K562 (cell line): Measurements from ENCODE around the gene ISYNA1. TPM values are rescaled to one million over a fixed set of nuclear protein-coding genes. Genes with fewer than 3 reads are reported as not detected.
A peak's percentile ranks its signal among the peaks of the same experiment; 100 is the strongest.

Experiments used
- KDM5B ChIP-seq: fragments of 200-600 bp; sonication (generic); IDR thresholded peaks from 2 replicates; pipeline ENCODE4 v1.6.1; 2012; ENCODE audit warnings: low read depth, mild to moderate bottlenecking, moderate library complexity, low read length, control low read depth, inconsistent platforms; ENCODE audit not compliant: insufficient replicate concordance
- PATZ1 ChIP-seq: fragments of 250-450 bp; sonication (Bioruptor Pico); IDR thresholded peaks from 2 replicates; pipeline ENCODE4 v1.5.0; 2020; ENCODE audit warnings: mild to moderate bottlenecking, borderline replicate concordance
- POLR2B ChIP-seq: fragments of 450-650 bp; IDR thresholded peaks from 2 replicates; pipeline ENCODE4 v1.6.1; 2018; ENCODE audit warnings: low read depth; ENCODE audit not compliant: partially characterized antibody
- RREB1 ChIP-seq: fragments of 250-450 bp; sonication (Bioruptor Pico); IDR thresholded peaks from 2 replicates; pipeline ENCODE4 v1.4.0; 2020
- ZC3H8 ChIP-seq: fragments of 450-650 bp; IDR thresholded peaks from 2 replicates; pipeline ENCODE4 v1.6.1; 2017
- ZNF121 ChIP-seq: sonication (generic); formaldehyde crosslinking; conservative IDR thresholded peaks from 2 replicates; pipeline ENCODE4 v1.8.0; 2022; ENCODE audit warnings: missing genetic modification reagents
- ZNF232 ChIP-seq: sonication (generic); formaldehyde crosslinking; IDR thresholded peaks from 2 replicates; pipeline ENCODE4 v1.8.0; 2022; ENCODE audit warnings: mild to moderate bottlenecking, missing genetic modification reagents
- ZNF253 ChIP-seq: fragments of 250-450 bp; sonication (Bioruptor Pico); conservative IDR thresholded peaks from 2 replicates; pipeline ENCODE4 v1.6.1; 2021; ENCODE audit warnings: mild to moderate bottlenecking
- polyA plus RNA-seq, 8 experiments: library from polyadenylated mRNA; depleted of rRNA in 4 of 8; stranded (reverse) in 5 of 8; unstranded in 3 of 8; fragments of >200 nt; fragmentation: Nextera tagmentation in 2 of 8; fragmentation: Illumina TruSeq in 1 of 8; extraction: Ambion mirVana in 2 of 8; extraction: Trizol in 1 of 8; gene quantifications; 2 replicates each; pipeline versions ENCODE4 v1.2.1 to v1.2.3, GENCODE V29; 2011 to 2014; ENCODE audit warnings: inconsistent platforms in 1 of 8, missing spikeins in 1 of 8
- total RNA-seq, 7 experiments: library from RNA; depleted of rRNA in 6 of 7; stranded (reverse); fragments of >200 nt in 6 of 7; fragmentation: Illumina TruSeq in 2 of 7; extraction: Trizol in 2 of 7; gene quantifications; 2 replicates each; pipeline versions ENCODE4 v1.2.1 to v1.2.3, GENCODE V29; 2011 to 2021; ENCODE audit warnings: low replicate concordance in 1 of 7

The ISYNA1 gene
- total and polyA plus RNA-seq, 9 of the 15 experiments (the other 6 are each of a cell fraction or from before 2014, with no cell fraction given) = 21.8 to 460 (median 93.2) TPM

- TF ChIP-seq ZNF232 (CRISPR knock-in tag) (no peak), ZNF253 (CRISPR knock-in tag) (no peak), PATZ1 (CRISPR knock-in tag) (no peak), ZC3H8 (no peak), RREB1 (CRISPR knock-in tag) (no peak), POLR2B (peak; percentile 23), ZNF121 (CRISPR knock-in tag) (no peak), KDM5B (peak; percentile 38)
Measured at GRCh38 chr19:18433015-18433691, 4.8 kb downstream of the ISYNA1 start (continued).
